Upper lobe of left lung (tissue), 6 donors: ENCODE measurements around the gene FEM1C. TPM values are rescaled to one million over a fixed set of nuclear protein-coding genes. Genes with fewer than 3 reads are reported as not detected.

Source experiments
- ATAC-seq, 2 donors: fragments of 200-7000 bp; cut with Tn5 transposase; one replicate each; pipeline ENCODE4 v1.9.1; 2022; ENCODE audit warnings: mild to moderate bottlenecking in 2 of 2, moderate library complexity in 2 of 2; ENCODE audit not compliant: low FRiP score in 2 of 2
- DNase-seq, 2 donors: peaks; one replicate each; pipeline ENCODE4 v3.0.0-alpha.2; 2019 to 2020
- H3K27ac ChIP-seq, 4 donors: fragments of 200-600 bp; sonication (generic); one replicate each; pipeline ENCODE4 v1.5.1; 2016 to 2019
- H3K27me3 ChIP-seq, 4 donors: fragments of 200-600 bp; sonication (generic); one replicate each; pipeline ENCODE4 v1.5.1; 2017 to 2019
- H3K36me3 ChIP-seq, 4 donors: fragments of 200-600 bp; sonication (generic); one replicate each; pipeline ENCODE4 v1.5.1; 2016 to 2019
- H3K4me1 ChIP-seq, 4 donors: fragments of 200-600 bp; sonication (generic); one replicate each; pipeline ENCODE4 v1.5.1; 2018 to 2019
- H3K4me3 ChIP-seq, 4 donors: fragments of 200-600 bp; sonication (generic); one replicate each; pipeline ENCODE4 v1.5.1; 2017 to 2019; ENCODE audit warnings: mild to moderate bottlenecking in 2 of 4, moderate library complexity in 1 of 4
- H3K9me3 ChIP-seq, 4 donors: fragments of 200-600 bp; sonication (generic); one replicate each; pipeline ENCODE4 v1.5.1; 2018 to 2019
- EP300 ChIP-seq, 4 donors: sonication (generic); formaldehyde crosslinking; IDR thresholded peaks; one replicate each; pipeline ENCODE4 v1.5.1; 2017; ENCODE audit warnings: antibody characterized with exemption in 4 of 4, control low read depth in 2 of 4
- POLR2A ChIP-seq, 4 donors: fragments of 450-650 bp; IDR thresholded peaks; one replicate each; pipeline ENCODE4 v1.5.1; 2016 to 2017; ENCODE audit warnings: antibody characterized with exemption in 4 of 4, mild to moderate bottlenecking in 2 of 4
- POLR2AphosphoS5 ChIP-seq, 2 donors: sonication (generic); formaldehyde crosslinking; IDR thresholded peaks; one replicate each; pipeline ENCODE4 v1.5.1; 2017; ENCODE audit warnings: antibody characterized with exemption in 2 of 2
- WGBS, 2 donors: methylation state at CpG; one replicate each; pipeline ENCODE4 v1.1.5; 2017 to 2018; 5-methylcytosine and 5-hydroxymethylcytosine counted together
- total RNA-seq, 6 donors: library from RNA; depleted of rRNA in 4 of 6; stranded (reverse); fragments of >200 nt in 4 of 6; gene quantifications; one replicate each; pipeline versions ENCODE4 v1.1.0 to v1.2.1, GENCODE V29; 2016 to 2021
- TF ChIP-seq, protein P1 (sequence below), 6 experiments: fragments of 450-650 bp in 4 of 6; fragments of 200-600 bp in 2 of 6; sonication (generic) in 2 of 6; IDR thresholded peaks; one replicate each; pipeline ENCODE4 v1.5.1; 2016 to 2019; ENCODE audit warnings: antibody characterized with exemption in 6 of 6
- donor health status: DM: no; HTN: no; CAD: no; lungs with moderate emphysema.
- donor health status: DM: no; HTN: yes; CAD: no; lungs with severe emphysema.

The FEM1C gene
- total RNA-seq, 6 donors from 2014 or later: 9.7 to 39.8 (median 24.5) TPM

DNA sequence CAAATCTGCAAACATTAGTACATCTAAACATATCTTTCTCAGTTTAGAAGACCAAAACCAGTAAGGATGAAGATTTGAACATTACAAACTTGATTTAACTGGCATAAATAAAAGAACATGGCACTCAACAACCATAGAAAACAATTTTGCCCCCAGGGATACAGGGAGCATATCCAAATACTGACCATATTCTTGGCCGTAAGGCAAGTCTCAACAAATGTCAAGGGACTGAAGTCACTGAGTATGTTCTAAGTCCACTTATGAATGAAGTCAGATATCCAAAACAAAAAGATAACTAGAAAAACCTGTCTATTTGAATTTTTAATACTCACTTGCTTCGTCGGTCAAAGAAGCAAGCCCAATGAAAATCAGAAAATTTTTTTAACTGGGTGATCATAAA is 14.1 kb downstream of the FEM1C start:
- no peak overlapping the region for H3K4me3 ChIP-seq

DNA sequence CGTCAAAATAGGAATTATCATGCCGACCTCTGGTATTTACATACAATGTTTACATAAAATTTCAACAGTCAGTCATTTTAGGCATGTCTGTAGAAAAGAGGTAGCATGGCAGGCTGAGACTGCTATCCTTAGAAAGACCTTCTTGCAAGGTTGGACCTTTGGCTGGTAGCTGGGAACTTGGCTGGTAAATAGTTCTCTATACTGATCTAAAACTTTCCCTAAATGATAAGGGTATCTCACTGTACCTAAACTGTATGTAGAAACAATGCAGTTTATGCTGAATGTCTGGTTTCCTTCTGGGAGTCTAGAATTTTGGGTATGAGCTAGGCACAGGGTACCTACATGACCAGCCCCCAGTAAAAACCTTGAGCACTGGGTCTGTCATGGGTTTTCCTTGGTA is 18.0 kb downstream of the FEM1C start:
- no peak overlapping the region for H3K27ac ChIP-seq
- peaks cover 2 to 43% (median 22%) of the 10 kb centered on the region in 4 donors for H3K4me1 ChIP-seq
- H3K27me3 ChIP-seq: no peaks in the 10 kb centered on the region
- H3K9me3 ChIP-seq: no peaks in the 10 kb centered on the region
- TF ChIP-seq EP300 (IDR thresholded peaks at IDR 0.05) (no peak), POLR2AphosphoS5 (IDR thresholded peaks at IDR 0.05) (no peak), POLR2A (IDR thresholded peaks at IDR 0.05) (no peak)
- TF ChIP-seq, protein P1, sequence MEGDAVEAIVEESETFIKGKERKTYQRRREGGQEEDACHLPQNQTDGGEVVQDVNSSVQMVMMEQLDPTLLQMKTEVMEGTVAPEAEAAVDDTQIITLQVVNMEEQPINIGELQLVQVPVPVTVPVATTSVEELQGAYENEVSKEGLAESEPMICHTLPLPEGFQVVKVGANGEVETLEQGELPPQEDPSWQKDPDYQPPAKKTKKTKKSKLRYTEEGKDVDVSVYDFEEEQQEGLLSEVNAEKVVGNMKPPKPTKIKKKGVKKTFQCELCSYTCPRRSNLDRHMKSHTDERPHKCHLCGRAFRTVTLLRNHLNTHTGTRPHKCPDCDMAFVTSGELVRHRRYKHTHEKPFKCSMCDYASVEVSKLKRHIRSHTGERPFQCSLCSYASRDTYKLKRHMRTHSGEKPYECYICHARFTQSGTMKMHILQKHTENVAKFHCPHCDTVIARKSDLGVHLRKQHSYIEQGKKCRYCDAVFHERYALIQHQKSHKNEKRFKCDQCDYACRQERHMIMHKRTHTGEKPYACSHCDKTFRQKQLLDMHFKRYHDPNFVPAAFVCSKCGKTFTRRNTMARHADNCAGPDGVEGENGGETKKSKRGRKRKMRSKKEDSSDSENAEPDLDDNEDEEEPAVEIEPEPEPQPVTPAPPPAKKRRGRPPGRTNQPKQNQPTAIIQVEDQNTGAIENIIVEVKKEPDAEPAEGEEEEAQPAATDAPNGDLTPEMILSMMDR (IDR thresholded peaks at IDR 0.05): no peak
- 45 to 46% methylated on average over 2 of the region's 2 CpGs for WGBS, 2 donors
- ATAC-seq (no peak), DNase-seq (no peak)
- no peak overlapping the region for H3K4me3 ChIP-seq
- H3K36me3 ChIP-seq: peaks cover 0 to 26% (median 16%) of the 10 kb centered on the region in 4 donors

More for the DNA sequence above, 14.1 kb downstream of the FEM1C start:
- H3K27ac ChIP-seq: no peak overlapping the region
- H3K27me3 ChIP-seq: no peaks in the 10 kb centered on the region
- ATAC-seq (peak in 1 of 2 donors; percentile 71), DNase-seq (no peak)
- peaks cover 16 to 59% (median 38%) of the 10 kb centered on the region in 4 donors for H3K4me1 ChIP-seq
- WGBS, 2 donors: 60 to 78% methylated on average over 3 of the region's 3 CpGs
- TF ChIP-seq POLR2AphosphoS5 (IDR thresholded peaks at IDR 0.05) (no peak), EP300 (IDR thresholded peaks at IDR 0.05) (no peak), POLR2A (IDR thresholded peaks at IDR 0.05) (no peak)
- TF ChIP-seq, protein P1 (IDR thresholded peaks at IDR 0.05): no peak
- H3K9me3 ChIP-seq: no peaks in the 10 kb centered on the region
- peaks cover 0 to 13% (median under 1%) of the 10 kb centered on the region in 4 donors for H3K36me3 ChIP-seq

DNA sequence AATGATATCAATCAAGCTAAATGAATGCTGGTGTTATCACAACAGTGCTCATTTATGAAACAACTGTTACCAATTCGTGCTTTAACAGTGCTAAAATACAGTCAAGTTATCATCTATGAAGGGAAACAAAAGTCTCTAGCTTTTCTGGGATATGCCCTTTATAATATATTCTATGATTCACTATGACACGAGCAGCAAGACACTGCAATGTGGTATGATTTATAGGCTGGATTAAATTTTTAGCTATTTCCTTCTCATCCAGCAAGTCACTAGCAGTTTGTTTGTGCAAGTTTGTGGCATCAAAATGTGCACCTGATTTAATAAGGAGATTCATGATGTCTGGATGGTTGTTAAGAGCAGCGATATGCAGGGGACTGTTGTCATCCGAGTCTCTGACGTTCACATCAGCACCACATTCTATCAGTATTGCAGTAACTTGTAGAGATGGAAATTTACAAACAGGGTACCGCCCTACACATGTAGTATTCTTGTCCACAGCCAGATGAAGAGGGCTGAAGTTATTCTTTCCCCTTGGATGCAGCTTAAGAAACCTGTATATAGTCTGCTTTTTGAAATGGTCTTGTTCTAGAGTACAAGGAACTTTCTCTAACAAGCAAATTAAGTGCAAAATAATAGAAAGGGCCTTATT is 20.3 kb downstream of the FEM1C start:
- Histone ChIP-seq H3K27me3 (no peaks in the 10 kb centered on the region), H3K36me3 (peaks cover 0 to 26% (median 16%) of the 10 kb centered on the region in 4 donors), H3K9me3 (no peaks in the 10 kb centered on the region), H3K4me3 (no peak overlapping the region), H3K27ac (no peak overlapping the region), H3K4me1 (peaks cover 0 to 23% (median 12%) of the 10 kb centered on the region in 4 donors)
- no peak for ATAC-seq
- no peak for DNase-seq
- 94 to 95% methylated on average over 6 of the region's 6 CpGs for WGBS, 2 donors
- TF ChIP-seq POLR2AphosphoS5 (IDR thresholded peaks at IDR 0.05) (no peak), POLR2A (IDR thresholded peaks at IDR 0.05) (no peak), EP300 (IDR thresholded peaks at IDR 0.05) (no peak)
- TF ChIP-seq, protein P1 (IDR thresholded peaks at IDR 0.05): no peak

DNA sequence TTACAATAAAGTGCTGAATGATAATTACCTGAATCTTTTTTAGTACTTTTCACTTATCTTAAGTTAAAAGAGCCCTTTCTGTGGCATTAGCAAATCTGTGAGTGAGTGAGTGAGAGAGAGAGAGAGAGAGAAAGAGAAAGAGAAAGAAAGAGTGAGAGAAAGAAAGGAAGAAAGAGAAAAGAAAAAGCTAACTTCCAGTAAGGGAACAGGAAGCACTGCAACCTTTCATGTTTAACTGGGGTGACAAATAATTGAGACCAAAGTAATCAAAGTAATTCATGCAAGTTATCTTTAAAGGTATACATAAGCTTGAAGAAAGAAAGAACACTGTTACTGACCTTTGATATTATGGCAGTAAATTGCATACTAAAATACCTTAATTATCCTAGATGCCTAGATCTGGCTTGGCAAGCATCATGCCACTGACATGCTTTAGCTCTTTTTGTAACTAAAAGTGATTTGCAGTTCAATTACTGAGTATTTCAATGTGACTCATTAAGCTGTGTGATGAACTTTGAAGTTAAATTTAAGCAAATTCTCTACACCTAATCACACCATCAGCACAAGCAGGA is 21.7 kb downstream of the FEM1C start:
- peaks cover 0 to 11% (median 5%) of the 10 kb centered on the region in 4 donors for H3K4me1 ChIP-seq
- DNase-seq (no peak), ATAC-seq (no peak)
- no peak overlapping the region for H3K4me3 ChIP-seq
- H3K9me3 ChIP-seq: no peaks in the 10 kb centered on the region
- no peaks in the 10 kb centered on the region for H3K27me3 ChIP-seq
- TF ChIP-seq, protein P1 (IDR thresholded peaks at IDR 0.05): no peak
- TF ChIP-seq EP300 (IDR thresholded peaks at IDR 0.05) (no peak), POLR2AphosphoS5 (IDR thresholded peaks at IDR 0.05) (no peak), POLR2A (IDR thresholded peaks at IDR 0.05) (no peak)
- peaks cover 0 to 26% (median 16%) of the 10 kb centered on the region in 4 donors for H3K36me3 ChIP-seq
- no peak overlapping the region for H3K27ac ChIP-seq
